ENCODE data around the gene HDAC4. TPM values are rescaled to one million over a fixed set of nuclear protein-coding genes. Genes with fewer than 3 reads are reported as not detected.

The HDAC4 gene
- total and polyA plus RNA-seq, 9 of the 15 experiments (the other 6 are each of a cell fraction or from before 2014, with no cell fraction given) = 0.11 to 20.2 (median 4.0) TPM

DNA sequence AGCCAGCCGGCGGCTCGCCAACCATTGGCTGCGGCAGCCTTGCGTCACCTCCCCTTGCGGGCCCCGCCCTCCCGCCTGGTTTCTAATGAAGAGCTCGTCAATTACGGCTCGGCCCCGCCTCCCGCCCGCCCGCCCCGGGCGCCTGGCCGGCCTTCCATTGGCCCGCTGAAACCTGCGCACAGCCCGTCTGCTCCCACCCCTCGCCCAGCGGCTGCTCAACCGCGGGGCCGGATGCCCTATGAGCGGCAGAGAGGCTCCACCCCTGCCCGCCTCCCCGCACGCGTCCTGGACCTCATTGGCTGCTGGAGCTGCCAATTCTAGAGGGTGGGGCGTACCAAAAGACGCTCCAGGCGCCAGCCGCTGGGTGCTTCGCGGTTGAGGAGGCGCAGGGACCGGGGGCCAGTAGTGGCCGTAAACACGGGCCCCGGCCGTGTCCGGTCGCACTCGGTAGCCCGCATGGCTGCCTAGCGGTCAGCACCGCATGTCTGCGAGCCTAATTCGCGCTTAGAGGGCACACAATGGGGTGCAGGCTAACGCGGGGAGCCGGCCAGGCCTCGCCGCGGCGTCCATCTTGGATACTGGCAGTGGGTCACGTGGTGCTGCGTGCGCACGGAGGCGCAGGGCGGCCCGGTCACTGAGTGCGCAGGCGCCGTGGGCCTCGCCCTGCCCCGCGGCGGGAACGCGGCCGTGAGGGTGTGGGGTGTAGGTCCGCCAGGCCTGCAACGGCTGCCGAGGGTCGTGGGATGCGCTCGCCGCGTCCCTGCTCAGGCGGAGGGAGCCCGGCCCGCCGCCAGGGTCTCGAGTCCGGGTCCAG lies 454 bp upstream of the HDAC4 start (continued):
- no peak for TF ChIP-seq HMGN3 (IDR thresholded peaks at IDR 0.05; ENCODE audit: borderline replicate concordance, extremely low read depth, insufficient read length, low read depth, low read length)
- TF ChIP-seq, protein P1, sequence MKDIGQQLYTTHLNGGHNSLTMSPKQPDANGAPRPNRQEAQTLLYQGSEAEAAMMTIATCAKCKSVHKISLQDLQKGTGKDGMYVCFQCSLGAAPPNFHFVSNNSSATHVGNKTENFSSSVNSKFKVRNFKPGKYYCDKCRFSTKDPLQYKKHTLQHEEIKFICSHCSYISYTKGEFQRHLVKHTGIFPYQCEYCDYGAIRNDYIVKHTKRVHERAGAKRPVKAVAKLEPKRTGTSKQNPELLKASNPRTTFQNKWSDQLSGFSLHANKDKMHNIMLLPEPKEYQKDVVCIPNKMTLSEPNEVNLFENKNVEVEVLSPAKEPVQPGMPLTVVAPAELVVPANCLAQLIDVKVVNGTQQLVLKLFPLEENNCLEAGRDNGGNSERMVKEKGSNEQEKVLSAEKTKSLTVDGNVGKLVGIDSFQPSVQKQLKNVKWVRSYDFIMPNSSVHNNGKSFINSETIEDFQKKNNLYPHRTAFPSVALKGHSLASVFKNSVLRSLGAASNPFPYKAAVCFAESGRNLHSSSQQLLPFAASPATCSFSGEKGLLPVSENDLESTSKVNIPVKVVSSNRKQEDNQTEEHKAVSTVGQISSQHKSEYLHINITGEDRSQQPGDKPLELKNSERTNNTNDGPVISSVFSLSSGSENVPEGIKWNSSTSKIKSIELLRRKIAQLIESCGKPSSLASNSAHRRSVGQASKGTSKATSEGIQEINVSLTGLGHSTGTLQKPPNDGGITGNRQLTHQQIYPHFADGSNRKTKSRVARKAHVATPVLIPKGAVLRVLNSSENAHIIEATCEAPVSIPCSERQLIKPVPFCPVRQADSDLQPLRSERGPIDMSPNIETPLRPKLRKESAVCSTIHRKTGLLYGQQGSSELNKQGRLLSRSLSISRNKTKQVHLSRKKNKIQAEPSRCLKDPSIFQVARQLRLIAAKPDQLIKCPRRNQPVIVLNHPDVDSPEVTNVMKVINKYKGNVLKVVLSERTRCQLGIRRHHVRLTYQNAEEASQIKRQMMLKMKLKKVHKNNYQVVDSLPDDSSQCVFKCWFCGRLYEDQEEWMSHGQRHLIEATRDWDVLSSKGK (CRISPR knock-in tag; IDR thresholded peaks at IDR 0.05) = no peak
- TF ChIP-seq MCM2 (IDR thresholded peaks at IDR 0.05; ENCODE audit: low read depth) = no peak
- no peak for TF ChIP-seq TGIF2 (CRISPR knock-in tag; IDR thresholded peaks at IDR 0.05)
- no peak for TF ChIP-seq YBX1 (IDR thresholded peaks at IDR 0.05)
- TF ChIP-seq, protein P2, sequence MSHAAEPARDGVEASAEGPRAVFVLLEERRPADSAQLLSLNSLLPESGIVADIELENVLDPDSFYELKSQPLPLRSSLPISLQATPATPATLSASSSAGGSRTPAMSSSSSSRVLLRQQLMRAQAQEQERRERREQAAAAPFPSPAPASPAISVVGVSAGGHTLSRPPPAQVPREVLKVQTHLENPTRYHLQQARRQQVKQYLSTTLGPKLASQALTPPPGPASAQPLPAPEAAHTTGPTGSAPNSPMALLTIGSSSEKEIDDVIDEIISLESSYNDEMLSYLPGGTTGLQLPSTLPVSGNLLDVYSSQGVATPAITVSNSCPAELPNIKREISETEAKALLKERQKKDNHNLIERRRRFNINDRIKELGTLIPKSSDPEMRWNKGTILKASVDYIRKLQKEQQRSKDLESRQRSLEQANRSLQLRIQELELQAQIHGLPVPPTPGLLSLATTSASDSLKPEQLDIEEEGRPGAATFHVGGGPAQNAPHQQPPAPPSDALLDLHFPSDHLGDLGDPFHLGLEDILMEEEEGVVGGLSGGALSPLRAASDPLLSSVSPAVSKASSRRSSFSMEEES (CRISPR knock-in tag; IDR thresholded peaks at IDR 0.05) = peak; percentile 98
- no peak for TF ChIP-seq SREBF2 (CRISPR knock-in tag; IDR thresholded peaks at IDR 0.05)
- TF ChIP-seq, protein P3, sequence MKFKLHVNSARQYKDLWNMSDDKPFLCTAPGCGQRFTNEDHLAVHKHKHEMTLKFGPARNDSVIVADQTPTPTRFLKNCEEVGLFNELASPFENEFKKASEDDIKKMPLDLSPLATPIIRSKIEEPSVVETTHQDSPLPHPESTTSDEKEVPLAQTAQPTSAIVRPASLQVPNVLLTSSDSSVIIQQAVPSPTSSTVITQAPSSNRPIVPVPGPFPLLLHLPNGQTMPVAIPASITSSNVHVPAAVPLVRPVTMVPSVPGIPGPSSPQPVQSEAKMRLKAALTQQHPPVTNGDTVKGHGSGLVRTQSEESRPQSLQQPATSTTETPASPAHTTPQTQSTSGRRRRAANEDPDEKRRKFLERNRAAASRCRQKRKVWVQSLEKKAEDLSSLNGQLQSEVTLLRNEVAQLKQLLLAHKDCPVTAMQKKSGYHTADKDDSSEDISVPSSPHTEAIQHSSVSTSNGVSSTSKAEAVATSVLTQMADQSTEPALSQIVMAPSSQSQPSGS (CRISPR knock-in tag; IDR thresholded peaks at IDR 0.05) = no peak
- TF ChIP-seq ZNF224 (CRISPR knock-in tag; IDR thresholded peaks at IDR 0.05) = no peak; the same call in 1 of the 2 replicates
- TF ChIP-seq CXXC5 (CRISPR knock-in tag; IDR thresholded peaks at IDR 0.05) = peak; percentile 99
- TF ChIP-seq, protein P4, sequence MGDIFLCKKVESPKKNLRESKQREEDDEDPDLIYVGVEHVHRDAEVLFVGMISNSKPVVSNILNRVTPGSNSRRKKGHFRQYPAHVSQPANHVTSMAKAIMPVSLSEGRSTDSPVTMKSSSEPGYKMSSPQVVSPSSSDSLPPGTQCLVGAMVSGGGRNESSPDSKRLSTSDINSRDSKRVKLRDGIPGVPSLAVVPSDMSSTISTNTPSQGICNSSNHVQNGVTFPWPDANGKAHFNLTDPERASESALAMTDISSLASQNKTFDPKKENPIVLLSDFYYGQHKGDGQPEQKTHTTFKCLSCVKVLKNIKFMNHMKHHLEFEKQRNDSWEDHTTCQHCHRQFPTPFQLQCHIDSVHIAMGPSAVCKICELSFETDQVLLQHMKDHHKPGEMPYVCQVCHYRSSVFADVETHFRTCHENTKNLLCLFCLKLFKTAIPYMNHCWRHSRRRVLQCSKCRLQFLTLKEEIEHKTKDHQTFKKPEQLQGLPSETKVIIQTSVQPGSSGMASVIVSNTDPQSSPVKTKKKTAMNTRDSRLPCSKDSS (IDR thresholded peaks at IDR 0.05; ENCODE audit: low read depth, partially characterized antibody) = no peak
- TF ChIP-seq CBX3 (IDR thresholded peaks at IDR 0.05; ENCODE audit: borderline replicate concordance in 1 of 2, low read length in 2 of 2) = 0 out of 3 replicates have a peak, but pooled peaks of 1 of the 2 experiments have one; percentile 5
- TF ChIP-seq, protein P5, sequence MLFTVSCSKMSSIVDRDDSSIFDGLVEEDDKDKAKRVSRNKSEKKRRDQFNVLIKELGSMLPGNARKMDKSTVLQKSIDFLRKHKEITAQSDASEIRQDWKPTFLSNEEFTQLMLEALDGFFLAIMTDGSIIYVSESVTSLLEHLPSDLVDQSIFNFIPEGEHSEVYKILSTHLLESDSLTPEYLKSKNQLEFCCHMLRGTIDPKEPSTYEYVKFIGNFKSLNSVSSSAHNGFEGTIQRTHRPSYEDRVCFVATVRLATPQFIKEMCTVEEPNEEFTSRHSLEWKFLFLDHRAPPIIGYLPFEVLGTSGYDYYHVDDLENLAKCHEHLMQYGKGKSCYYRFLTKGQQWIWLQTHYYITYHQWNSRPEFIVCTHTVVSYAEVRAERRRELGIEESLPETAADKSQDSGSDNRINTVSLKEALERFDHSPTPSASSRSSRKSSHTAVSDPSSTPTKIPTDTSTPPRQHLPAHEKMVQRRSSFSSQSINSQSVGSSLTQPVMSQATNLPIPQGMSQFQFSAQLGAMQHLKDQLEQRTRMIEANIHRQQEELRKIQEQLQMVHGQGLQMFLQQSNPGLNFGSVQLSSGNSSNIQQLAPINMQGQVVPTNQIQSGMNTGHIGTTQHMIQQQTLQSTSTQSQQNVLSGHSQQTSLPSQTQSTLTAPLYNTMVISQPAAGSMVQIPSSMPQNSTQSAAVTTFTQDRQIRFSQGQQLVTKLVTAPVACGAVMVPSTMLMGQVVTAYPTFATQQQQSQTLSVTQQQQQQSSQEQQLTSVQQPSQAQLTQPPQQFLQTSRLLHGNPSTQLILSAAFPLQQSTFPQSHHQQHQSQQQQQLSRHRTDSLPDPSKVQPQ (CRISPR knock-in tag; IDR thresholded peaks at IDR 0.05; ENCODE audit: borderline replicate concordance) = no peak
- no peak for TF ChIP-seq NR4A1 (CRISPR knock-in tag; IDR thresholded peaks at IDR 0.05)
- TF ChIP-seq NR4A1 (tag; IDR thresholded peaks at IDR 0.05) = peak; percentile 61; the same call in 1 of the 2 replicates
